HG03521 (cell line): ENCODE results near the gene UGT1A8.

Source experiments
- ATAC-seq: cut with Tn5 transposase; IDR thresholded peaks from one replicate; pipeline ENCODE4 v1.9.1; 2021; ENCODE audit warnings: mild to moderate bottlenecking, moderate library complexity; ENCODE audit not compliant: unreplicated experiment

UGT1A8 gene

DNA sequence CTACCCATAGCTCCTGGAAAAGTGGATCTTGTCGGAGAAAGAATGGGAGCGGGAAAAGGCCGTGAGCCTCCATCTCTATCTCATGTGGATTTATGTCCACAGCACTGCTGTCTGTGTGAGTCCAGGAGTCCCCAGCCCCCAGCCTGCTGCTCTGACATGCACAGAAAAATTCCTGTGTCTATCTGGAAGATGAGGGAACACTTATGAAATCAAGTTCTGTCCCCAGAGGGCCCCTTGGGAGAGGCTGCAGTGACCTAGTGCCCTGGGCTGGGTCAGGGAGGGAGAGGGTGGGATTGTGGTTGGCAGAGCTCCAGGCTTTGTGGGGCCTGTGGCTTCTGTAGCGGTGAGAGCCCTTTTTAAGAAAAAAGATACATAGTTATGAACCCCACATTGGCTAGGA is 199.3 kb downstream of the UGT1A8 start:
- no peak for ATAC-seq

- no peak for ATAC-seq
Measured at GRCh38 chr2:233817361-233817911, 200.0 kb downstream of the UGT1A8 start.

- ATAC-seq, result no peak
Measured at GRCh38 chr2:233817995-233818638, 200.7 kb downstream of the UGT1A8 start.

GRCh38 chr2:233818639-233819621 is 201.5 kb downstream of the UGT1A8 start:
- no peak for ATAC-seq

DNA sequence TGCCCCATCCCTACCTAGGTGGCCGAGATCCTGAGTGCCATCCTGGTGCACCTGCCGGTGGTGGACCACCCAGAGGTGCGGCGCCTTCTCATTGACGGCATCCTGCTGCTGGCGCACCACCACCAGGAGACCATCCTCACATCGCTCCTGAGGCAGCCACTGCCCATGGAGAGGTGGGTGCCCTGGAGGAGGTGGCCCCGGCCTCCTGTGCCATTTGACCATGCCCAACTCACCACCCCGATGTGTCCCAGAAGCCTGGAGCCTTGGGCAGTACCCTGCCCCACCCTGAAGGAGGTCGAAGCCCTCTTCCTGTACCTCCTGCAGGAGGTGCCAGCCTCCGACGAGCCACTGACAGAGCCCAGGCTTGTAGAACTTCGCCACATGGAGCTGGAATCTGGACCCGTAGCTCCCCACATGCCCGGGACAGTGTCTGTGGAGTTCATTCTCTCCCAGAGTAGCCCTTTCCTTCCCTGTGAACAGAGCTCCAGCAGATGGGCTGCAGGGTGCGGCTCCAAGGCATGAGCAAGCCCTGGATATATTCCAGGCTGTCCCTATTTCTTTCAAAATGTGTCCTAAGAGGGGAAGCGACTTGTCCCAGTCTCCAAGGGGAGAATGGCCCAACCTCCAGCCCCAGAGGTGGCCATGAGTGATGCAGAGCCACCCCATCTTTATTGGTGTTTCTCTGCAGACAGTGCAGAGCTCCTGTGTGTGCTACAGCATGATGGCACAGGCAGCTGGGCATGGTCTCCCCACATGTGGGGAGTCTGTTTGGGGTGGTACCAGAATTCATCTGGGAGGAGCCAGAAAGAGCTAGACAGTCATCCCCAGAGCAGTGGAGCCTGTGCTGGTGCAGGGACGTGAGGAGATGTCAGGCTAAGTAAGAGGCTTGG is 202.7 kb downstream of the UGT1A8 start:
- ATAC-seq, result no peak

DNA sequence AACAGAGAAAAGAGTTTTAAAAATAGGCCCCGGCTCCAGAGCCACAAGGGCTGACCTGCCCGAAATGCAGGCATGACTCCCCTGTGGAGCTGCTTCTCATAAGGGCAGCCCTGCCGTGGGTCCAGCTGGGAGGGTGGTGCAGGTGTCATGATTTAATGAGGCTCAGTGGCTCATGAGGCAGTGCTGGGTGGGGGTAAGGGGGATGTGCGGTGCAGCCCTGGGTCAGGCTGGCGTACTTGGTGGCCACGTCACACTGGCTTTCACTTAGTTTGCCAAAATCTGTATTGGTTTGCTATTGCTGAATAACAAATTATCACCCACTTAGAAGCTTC is 203.3 kb downstream of the UGT1A8 start:
- no peak for ATAC-seq

DNA sequence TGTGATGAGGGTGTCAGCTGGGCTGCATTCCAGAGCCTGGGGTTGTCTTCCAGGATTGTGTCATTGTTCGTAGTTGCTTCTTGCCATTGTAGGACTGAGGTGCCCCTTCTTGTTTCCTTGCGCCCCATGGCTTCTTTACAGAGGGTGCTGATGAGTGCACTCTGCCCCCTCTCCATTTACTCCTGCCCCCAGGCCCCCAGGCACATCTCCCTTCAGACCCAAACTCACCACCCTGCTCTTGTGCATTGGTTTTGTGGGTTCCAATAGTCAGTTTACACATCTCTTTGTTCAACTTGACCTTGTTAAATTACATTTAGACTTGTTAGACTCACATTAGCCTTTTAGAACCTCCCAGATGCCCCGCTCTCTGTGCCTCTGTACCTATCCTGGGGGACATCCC is 203.8 kb downstream of the UGT1A8 start:
- ATAC-seq, result no peak

GRCh38 chr2:233821709-233822100 is 204.3 kb downstream of the UGT1A8 start:
- ATAC-seq, result no peak

DNA sequence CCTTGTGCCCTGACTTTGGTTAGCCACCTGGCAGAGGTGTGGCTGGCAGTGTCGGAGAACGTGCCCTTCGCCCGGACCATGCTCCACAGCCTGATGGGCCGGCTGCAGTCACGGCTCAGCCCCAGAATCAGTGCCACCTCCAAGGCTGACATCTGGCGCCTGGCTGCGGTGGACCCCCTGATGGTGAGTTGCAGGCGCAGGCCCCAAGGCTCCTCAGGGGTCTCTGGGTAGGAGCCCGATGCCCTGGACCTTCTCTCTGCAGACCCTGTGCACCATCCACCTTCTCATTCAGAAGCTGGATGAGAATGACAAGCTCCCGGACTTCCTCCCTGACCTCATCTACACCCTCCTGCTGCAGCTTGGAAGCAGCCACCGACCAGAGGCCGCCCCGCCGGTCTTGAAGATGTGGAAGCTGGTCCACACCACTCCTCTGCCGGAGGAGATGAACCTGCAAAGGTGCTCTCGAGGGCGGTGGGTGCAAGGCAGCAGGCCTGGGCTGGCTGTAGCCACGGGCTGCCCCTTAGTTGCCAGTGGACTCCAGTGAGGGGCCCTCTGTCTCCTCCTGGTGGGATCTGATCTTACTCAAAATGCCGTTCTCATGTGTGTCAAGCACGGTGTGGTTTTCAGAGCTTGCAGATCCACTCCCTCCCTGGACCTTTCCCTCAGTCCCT is 204.8 kb downstream of the UGT1A8 start:
- no peak for ATAC-seq
